Central memory CD8-positive, alpha-beta T cell (primary cell): ENCODE measurements around the gene SHROOM2.
"Not testable (repeated sequence)": the region's sequence is repeated elsewhere in the genome, so short reads cannot be mapped to it uniquely, and the experiment has no call there.

Experiments
- ATAC-seq: fragments of 150-1000 bp; cut with Tn5 transposase; replicated peaks from 2 replicates; pipeline ENCODE4 v1.10.0; 2022; ENCODE audit warnings: mild to moderate bottlenecking, moderate FRiP score, moderate number of reproducible peaks; ENCODE audit not compliant: poor library complexity, severe bottlenecking; ENCODE audit errors: extremely low read depth
- DNase-seq, 2 donors: peaks; one replicate each; pipeline ENCODE4 v3.0.0; 2021; ENCODE audit warnings: low spot score in 2 of 2
- H3K27ac Mint-ChIP-seq: one replicate; pipeline ENCODE4 v1.8.0; 2022; ENCODE audit warnings: low read depth, mild to moderate bottlenecking, moderate library complexity, mixed read lengths
- H3K27me3 Mint-ChIP-seq: one replicate; pipeline ENCODE4 v1.8.0; 2022; ENCODE audit warnings: mixed read lengths
- H3K36me3 Mint-ChIP-seq: one replicate; pipeline ENCODE4 v1.8.0; 2022; ENCODE audit warnings: mild to moderate bottlenecking, moderate library complexity, mixed read lengths; ENCODE audit not compliant: insufficient read depth
- H3K4me1 Mint-ChIP-seq: one replicate; pipeline ENCODE4 v1.8.0; 2022; ENCODE audit warnings: mixed read lengths
- H3K4me3 Mint-ChIP-seq: one replicate; pipeline ENCODE4 v1.8.0; 2022; ENCODE audit warnings: mild to moderate bottlenecking, moderate library complexity, mixed read lengths
- H3K9me3 Mint-ChIP-seq: one replicate; pipeline ENCODE4 v1.8.0; 2022; ENCODE audit warnings: mixed read lengths

Gene SHROOM2

DNA sequence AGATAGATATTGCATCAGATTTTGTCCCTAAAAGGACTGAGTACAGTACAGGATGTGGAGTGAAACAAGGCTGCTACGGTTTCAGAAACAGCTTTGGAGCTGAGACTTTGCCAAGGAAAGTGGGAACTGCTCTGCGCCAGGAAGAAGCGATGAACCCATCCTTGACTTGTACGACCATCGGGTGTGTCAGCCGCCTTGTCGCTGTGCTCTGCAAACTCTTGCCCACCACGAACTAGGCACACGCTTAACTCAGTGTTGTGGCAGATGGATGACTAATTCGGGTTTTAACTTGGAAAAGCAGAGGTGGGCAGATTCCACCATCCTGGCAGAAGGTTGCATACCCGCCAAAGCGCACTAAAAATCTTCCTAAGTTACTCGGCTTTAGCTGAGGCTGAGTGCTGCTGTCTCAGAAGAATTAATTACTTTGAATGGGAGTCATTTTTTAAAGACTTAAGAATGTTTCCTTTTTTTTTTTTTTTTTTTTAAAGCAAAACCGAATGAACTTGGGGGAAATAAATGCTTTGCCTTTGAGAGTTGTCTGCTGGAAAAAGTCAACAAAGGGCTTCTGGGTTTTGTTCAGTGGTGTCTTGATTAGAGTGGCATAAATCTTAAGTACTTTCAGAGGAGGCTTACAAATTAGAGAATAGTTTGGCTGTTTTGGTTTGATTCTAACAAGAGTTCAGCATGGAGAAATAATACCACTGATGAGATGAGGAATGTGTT is 69.5 kb downstream of the SHROOM2 start:
- H3K4me1 Mint-ChIP-seq: no peaks in the 10 kb centered on the region

GRCh38 chrX:9856588-9856987 is 70.4 kb downstream of the SHROOM2 start:
- DNase-seq: no peak
- no peaks in the 10 kb centered on the region for H3K4me1 Mint-ChIP-seq
- H3K36me3 Mint-ChIP-seq: peaks cover 3% of the 10 kb centered on the region
- H3K4me3 Mint-ChIP-seq: no peak overlapping the region
- peaks cover 24% of the 10 kb centered on the region for H3K27me3 Mint-ChIP-seq
- H3K9me3 Mint-ChIP-seq: no peaks in the 10 kb centered on the region
- H3K27ac Mint-ChIP-seq: no peak overlapping the region
- no peak for ATAC-seq

More for the DNA sequence above, 69.5 kb downstream of the SHROOM2 start:
- DNase-seq: no peak
- no peaks in the 10 kb centered on the region for H3K9me3 Mint-ChIP-seq
- no peak for ATAC-seq
- no peak overlapping the region for H3K27ac Mint-ChIP-seq
- peaks cover 24% of the 10 kb centered on the region for H3K27me3 Mint-ChIP-seq
- no peak overlapping the region for H3K4me3 Mint-ChIP-seq
- peaks cover 3% of the 10 kb centered on the region for H3K36me3 Mint-ChIP-seq

DNA sequence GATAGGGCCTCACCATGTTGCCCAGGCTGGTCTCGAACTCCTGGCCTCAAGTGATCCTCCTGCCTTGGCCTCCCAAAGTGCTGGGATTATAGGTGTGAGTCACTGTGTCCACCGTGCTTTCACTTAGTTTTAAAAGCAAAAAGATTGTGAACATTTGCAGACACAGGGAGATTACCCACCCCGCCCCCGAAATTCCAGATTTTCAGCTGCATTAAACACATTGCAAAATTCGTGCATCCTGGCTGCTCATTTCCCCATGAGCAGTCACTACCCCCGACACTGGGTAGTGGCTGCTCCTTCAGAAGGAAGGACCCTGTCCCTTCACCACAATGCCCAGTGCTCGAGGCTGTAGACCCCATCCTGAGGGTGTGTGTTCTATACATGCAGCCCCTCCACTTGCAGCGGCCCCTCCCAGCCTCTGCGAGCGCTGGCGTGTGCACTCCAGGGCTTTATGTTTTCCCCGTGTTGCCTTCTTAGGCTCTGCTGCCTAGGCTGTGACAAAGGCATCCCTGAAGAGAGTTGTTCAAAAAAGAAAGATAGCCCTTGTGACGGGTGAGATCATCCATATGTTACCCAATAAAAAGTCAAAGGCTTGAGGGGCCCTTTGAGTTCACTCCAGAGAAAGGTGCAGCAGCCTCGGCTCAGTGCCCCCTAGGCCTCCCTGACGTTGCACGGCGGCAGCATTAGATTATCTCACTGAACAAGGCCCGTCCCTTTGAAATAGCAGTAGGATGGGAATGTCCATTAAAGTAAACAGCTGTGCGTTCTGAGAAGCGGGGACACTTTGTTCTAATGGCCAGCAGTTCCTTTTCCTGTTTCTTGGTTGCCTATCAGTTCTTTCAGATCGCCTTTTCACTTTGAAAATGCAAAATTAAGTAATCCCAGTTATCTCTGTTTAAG is 71.6 kb downstream of the SHROOM2 start:
- Mint-ChIP-seq H3K27me3 (peaks cover 24% of the 10 kb centered on the region), H3K36me3 (peaks cover 3% of the 10 kb centered on the region), H3K9me3 (no peaks in the 10 kb centered on the region), H3K4me3 (no peak overlapping the region), H3K4me1 (no peaks in the 10 kb centered on the region), H3K27ac (no peak overlapping the region)
- DNase-seq (no peak), ATAC-seq (no peak)

DNA sequence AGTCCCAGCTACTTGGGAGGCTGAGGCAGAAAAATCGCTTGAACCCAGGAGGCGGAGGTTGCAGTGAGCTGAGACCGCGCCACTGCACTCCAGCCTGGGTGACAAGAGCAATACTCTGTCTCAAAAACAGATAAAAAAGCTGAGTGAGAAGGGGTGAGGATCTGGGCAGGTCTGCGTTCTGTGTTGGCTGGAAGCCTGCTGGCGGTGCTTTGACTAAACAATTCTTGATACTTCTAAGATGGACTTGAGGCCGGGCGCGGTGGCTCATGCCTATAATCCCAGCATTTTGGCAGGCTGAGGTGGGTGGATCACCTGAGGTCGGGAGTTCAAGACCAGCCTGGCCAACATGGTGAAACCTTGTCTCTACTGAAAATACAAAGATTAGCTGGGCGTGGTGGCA is 72.5 kb downstream of the SHROOM2 start:
- peaks cover 19% of the 10 kb centered on the region for H3K27me3 Mint-ChIP-seq
- not testable (repeated sequence) for H3K36me3 Mint-ChIP-seq

DNA sequence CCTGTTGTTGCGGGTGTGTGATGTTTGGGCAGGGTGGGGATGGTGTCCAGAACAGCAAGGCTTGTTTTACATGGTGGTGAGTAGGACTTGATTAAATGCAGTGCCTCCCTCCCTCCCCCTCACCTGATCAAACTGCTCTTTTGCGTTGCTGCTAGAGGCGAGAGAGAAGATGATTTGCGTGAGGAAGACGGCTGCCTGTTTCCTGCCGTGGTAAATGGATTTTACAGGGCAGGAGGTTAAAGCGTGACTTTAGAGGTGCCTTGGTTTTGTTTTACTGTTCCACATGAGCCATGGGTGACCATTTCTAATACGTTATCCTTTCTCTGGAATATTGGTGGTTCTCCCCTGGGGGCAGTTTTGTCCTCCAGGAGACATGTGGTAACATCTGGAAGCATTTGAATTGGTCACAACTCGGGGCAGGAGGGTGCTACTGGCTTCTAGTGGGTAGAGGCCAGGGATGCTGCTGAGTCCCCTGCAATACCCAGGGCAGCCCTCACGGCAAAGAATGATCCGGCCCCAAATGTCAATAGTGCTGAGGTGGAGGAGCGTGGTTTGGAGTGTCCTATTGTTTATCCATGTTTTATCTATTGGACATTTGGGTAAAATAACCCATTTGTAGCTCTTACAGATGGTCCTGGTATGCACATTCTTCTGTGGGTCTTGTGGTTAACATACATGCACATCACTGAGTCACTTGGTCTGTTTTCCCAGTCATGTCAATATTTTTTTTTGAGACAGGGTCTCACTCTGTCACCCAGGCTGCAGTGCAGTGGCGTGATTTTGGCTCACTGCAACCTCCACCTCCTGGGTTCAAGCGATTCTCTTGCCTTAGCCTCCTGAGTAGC is 73.7 kb downstream of the SHROOM2 start:
- ATAC-seq (no peak), DNase-seq (no peak)

More for the DNA sequence above, 72.5 kb downstream of the SHROOM2 start:
- ATAC-seq, H3K27ac Mint-ChIP-seq, H3K4me3 Mint-ChIP-seq, H3K4me1 Mint-ChIP-seq, H3K9me3 Mint-ChIP-seq, DNase-seq: not testable (repeated sequence)

DNA sequence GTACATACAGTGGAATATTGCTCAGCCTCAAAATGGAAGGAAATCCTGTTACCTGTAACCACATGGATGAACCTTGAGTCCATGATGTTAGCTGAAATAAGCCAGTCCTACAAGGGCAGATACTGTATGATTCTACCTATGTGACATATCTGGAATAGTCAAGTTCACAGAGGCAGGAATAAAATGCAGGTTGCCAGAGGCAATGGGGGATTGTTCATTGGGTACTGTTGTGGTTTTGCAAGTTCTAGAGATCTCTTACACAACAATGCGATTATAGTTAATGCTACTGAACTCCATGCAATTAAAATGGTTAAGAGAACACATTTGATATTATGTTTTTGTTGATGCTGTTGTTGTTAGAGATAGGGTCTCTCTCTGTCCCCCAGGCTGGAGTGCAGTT is 74.6 kb downstream of the SHROOM2 start:
- H3K27me3 Mint-ChIP-seq: peaks cover 10% of the 10 kb centered on the region
- H3K27ac Mint-ChIP-seq: no peak overlapping the region
- no peak overlapping the region for H3K4me3 Mint-ChIP-seq
- ATAC-seq (no peak), DNase-seq (no peak)
- peaks cover 4% of the 10 kb centered on the region for H3K36me3 Mint-ChIP-seq
- H3K9me3 Mint-ChIP-seq: no peaks in the 10 kb centered on the region
- no peaks in the 10 kb centered on the region for H3K4me1 Mint-ChIP-seq

More for the DNA sequence above, 73.7 kb downstream of the SHROOM2 start:
- no peak overlapping the region for H3K4me3 Mint-ChIP-seq
- H3K4me1 Mint-ChIP-seq: no peaks in the 10 kb centered on the region
- peaks cover 10% of the 10 kb centered on the region for H3K27me3 Mint-ChIP-seq
- H3K27ac Mint-ChIP-seq: no peak overlapping the region
- no peaks in the 10 kb centered on the region for H3K9me3 Mint-ChIP-seq
- peaks cover 3% of the 10 kb centered on the region for H3K36me3 Mint-ChIP-seq

DNA sequence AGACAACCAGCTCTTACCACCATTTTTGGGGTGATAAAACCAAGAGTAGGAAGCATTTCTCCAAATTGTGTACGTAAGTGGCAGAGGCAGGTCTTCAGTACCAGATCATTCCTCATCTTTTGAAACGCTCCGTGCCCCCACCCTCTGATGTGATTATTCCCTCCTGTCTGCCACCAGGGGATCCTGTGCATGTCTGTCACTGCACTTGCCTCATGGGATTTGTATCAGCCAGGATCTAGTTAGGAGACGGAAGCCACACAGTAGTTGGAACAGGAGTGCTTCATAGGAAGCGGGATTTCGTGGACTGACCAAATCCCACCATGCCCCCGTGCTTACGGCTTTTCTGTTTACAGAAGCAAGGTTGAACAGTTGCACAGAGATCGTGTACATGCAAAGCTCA is 75.5 kb downstream of the SHROOM2 start:
- Mint-ChIP-seq H3K27me3 (peaks cover 14% of the 10 kb centered on the region), H3K36me3 (peaks cover 4% of the 10 kb centered on the region), H3K27ac (no peak overlapping the region), H3K9me3 (no peaks in the 10 kb centered on the region), H3K4me3 (no peak overlapping the region), H3K4me1 (no peaks in the 10 kb centered on the region)
- ATAC-seq (no peak), DNase-seq (no peak)

GRCh38 chrX:9862525-9862924 is 76.3 kb downstream of the SHROOM2 start:
- Mint-ChIP-seq H3K4me3 (no peak overlapping the region), H3K36me3 (peaks cover 4% of the 10 kb centered on the region), H3K4me1 (no peaks in the 10 kb centered on the region), H3K27me3 (peaks cover 22% of the 10 kb centered on the region), H3K9me3 (no peaks in the 10 kb centered on the region), H3K27ac (no peak overlapping the region)
- DNase-seq (no peak), ATAC-seq (no peak)

GRCh38 chrX:9862953-9863352 is 76.7 kb downstream of the SHROOM2 start:
- no peak overlapping the region for H3K27ac Mint-ChIP-seq
- H3K9me3 Mint-ChIP-seq: no peaks in the 10 kb centered on the region
- H3K4me1 Mint-ChIP-seq: no peaks in the 10 kb centered on the region
- peaks cover 24% of the 10 kb centered on the region for H3K27me3 Mint-ChIP-seq
- no peak overlapping the region for H3K4me3 Mint-ChIP-seq
- peaks cover 4% of the 10 kb centered on the region for H3K36me3 Mint-ChIP-seq
- no peak for DNase-seq
- ATAC-seq: no peak

DNA sequence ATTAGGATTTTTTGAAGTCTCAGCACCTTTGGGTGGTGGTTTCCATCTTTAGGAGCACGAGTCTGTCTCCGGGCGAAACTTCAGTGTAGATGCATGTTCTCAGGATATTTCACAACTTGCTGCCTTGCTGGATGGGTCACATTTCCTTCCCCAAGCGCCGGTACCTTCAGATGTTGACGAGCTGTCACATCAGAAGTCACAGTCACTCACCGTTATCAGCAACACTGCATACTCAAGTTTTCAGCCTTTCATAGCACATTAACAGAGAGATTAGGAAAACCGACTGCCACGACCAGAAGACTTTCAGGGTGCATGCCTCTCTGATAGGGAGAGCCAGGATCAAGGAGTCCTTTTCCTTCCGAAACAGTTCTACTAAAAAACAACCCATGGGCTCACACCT is 77.8 kb downstream of the SHROOM2 start:
- Mint-ChIP-seq H3K27me3 (peaks cover 22% of the 10 kb centered on the region), H3K4me3 (no peak overlapping the region), H3K4me1 (no peaks in the 10 kb centered on the region), H3K36me3 (peaks cover 4% of the 10 kb centered on the region), H3K27ac (no peak overlapping the region), H3K9me3 (no peaks in the 10 kb centered on the region)
- ATAC-seq (no peak), DNase-seq (no peak)

- H3K27ac Mint-ChIP-seq: no peak overlapping the region
- H3K4me3 Mint-ChIP-seq: no peak overlapping the region
- H3K4me1 Mint-ChIP-seq: no peaks in the 10 kb centered on the region
- H3K9me3 Mint-ChIP-seq: no peaks in the 10 kb centered on the region
- ATAC-seq (no peak), DNase-seq (no peak)
- H3K27me3 Mint-ChIP-seq: peaks cover 15% of the 10 kb centered on the region
- peaks cover 2% of the 10 kb centered on the region for H3K36me3 Mint-ChIP-seq
Measured at GRCh38 chrX:9865804-9866472, 79.7 kb downstream of the SHROOM2 start.

DNA sequence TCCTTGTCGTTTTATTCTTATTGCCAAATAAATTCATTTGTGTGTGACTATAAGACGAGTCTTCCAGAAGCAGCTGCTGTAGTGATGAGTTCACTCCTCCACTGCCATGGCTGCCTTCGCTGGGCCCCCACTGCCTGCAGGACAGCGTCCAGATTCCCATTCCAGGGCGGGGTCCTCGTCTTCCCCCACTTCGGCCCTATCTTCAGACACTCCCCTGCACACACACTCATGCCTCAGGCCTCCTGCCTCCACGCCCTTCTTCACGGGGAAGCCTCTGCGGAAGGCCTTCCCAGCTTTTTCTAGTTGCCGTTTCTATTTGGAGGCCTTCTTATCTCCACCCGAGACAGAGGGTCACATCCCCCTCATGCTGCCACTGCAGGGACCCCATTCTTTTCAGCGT is 80.4 kb downstream of the SHROOM2 start:
- DNase-seq (no peak), ATAC-seq (no peak)
- Mint-ChIP-seq H3K27me3 (peaks cover 15% of the 10 kb centered on the region), H3K4me1 (no peaks in the 10 kb centered on the region), H3K9me3 (no peaks in the 10 kb centered on the region), H3K36me3 (peaks cover 2% of the 10 kb centered on the region), H3K27ac (no peak overlapping the region), H3K4me3 (no peak overlapping the region)
